GM19467 (cell line): Measurements from ENCODE around the gene NSUN4.

Experiments
- ATAC-seq: cut with Tn5 transposase; IDR thresholded peaks from one replicate; pipeline ENCODE4 v1.9.1; 2021; ENCODE audit warnings: mild to moderate bottlenecking, moderate library complexity; ENCODE audit not compliant: unreplicated experiment

The NSUN4 gene

DNA sequence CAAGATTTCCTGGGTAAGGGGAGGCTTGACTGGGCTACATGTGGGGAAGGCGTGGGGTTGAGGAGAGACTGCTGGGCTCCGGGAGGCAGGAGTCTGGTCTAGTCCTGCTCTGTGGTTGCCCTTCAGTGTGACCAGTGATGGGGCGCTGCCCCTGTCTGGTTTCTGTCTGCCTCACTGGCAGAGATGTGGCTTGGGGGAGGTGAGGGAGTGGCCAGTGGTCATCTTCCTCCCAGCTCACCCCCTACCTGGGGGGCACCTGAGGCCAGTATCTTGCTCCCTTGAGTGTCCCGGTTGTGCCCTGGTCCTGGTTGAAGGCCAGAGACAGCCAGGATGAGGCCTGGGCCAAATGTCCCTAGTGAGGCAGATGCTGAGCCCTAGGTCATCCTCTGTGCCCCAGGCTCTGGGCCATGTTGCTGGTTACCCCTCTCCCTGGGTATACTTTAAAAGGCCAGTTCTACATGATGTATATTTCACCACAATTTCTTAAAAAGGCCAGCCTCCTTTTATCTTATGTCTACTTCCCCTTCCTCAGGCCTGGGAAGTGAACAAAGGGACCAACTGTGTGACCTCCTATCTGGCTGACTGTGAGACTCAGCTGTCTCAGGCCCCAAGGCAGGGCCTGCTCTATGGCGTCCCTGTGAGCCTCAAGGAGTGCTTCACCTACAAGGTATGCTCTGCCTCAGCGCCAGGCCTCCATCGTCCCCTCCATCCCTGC, 64.0 kb downstream of the NSUN4 start:
- no peak for ATAC-seq

GRCh38 chr1:46405197-46405555, 64.6 kb downstream of the NSUN4 start:
- no peak for ATAC-seq

DNA sequence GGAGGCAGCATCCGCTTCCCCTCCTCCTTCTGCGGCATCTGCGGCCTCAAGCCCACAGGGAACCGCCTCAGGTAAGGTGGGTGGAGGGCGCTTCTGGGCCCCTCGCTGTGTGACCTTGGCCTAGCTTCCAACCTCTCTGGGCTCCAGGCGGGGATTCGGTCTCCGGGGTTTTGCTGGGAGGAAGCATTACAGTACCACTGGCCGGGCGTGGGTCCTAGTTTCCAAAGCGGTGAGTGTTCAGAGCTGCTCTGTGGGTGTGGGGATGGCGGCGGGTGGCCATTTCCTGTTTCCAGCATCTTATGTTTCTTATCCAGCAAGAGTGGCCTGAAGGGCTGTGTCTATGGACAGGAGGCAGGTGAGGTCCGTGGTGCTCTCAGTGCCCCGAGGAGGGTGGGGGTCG, 65.1 kb downstream of the NSUN4 start:
- ATAC-seq: no peak

DNA sequence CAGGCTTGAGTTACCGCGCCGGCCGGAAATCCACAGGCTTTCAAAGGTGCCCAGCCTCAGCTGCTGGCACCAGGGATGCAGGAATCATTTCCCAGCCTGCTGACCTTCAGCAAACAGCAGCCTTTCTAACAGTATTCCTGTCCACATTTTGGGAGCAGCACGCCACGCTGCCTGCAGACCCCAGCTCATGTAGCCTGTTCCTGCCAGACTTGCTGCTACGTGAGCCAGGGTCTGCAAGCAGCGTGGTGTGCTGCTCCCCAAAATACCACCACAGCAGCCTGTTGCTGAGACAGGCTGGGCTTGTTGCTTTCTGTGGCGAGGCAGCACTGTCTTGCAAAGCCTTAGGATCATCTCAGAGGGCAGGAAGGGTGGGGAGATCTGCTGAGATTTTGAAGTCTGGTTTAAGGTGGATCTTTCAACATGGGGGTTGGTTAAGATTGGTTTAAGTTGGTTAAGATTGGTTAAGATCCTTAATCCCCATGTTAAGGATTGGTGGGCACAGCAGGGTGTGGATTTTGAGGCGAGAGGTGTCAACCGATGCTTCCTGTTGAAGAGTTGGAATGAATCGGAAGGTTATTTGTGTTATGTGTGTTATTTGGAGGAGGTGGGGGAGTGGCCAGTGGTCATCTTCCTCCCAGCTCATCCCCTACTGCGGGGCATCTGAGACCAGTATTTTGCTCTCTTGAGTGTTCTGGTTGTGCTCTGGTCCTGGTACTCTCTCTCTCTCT, 66.4 kb downstream of the NSUN4 start:
- ATAC-seq: no peak

DNA sequence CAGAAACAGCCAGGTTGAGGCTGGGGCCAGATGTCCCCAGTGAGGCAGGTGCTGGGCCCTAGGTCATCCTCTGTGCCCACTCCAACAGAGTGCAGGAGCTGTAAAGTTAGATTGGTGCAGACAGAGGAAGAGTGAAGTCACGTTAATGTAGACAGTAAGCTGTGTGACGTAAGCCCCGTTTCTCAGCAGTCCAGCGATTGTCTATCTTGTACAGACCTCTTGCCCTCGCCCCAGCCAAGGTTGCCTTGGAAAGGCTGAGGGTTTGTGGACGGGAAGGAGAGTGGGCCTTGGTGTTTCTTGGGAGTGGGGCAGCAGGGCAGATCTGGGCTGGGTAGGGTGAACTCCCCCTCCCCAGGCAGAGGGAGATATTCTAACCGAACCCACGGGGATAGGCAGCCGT, 67.0 kb downstream of the NSUN4 start:
- ATAC-seq: no peak

DNA sequence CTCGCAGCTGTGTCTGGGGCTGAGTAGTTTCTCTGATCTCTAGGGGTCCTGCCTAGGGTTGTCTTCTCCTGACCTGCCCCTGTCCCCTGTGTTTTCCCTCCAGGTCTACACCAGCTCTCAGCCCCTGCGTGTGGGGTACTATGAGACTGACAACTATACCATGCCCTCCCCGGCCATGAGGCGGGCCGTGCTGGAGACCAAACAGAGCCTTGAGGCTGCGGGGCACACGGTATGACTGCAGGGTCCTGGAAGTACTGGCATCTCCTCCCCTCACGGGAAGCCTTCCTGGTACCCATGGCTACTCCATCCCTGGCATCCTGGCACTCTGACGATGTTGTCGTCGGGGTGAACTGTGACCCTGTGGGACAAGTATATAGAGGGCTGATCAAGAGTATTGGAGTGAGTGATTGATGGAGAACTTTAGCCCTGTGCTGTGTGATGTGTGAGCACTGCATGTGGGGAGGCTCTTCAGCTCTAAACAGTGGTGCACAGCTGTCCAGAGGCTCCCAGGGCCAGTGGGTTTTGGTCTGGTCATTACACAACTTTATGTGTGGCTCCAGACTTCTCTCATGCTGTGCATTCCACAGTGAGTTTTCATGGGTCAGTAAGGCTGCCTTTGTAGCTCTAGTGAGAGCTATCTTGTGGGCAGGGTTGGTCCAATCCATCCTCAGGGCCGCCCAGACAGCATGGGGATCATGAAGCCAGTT, 67.9 kb downstream of the NSUN4 start:
- no peak for ATAC-seq

DNA sequence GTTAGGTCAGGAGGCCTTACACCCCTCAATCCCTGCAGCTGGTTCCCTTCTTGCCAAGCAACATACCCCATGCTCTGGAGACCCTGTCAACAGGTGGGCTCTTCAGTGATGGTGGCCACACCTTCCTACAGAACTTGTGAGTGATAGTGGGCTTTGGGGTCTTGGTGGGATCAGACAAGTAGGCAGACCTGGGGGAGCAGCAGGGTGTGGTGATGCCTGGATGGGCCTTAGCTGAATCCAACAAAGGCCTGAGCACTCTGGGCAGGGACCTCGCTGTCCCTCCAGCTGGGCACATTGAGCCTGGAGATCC, 68.4 kb downstream of the NSUN4 start:
- no peak for ATAC-seq

- ATAC-seq: no peak
Measured at GRCh38 chr1:46410156-46411009, 69.8 kb downstream of the NSUN4 start.

GRCh38 chr1:46411010-46411405, 70.4 kb downstream of the NSUN4 start:
- no peak for ATAC-seq
